GM18873 (cell line): Measurements from ENCODE around the gene CDC42SE2.
"Not testable (repeated sequence)": the region's sequence is repeated elsewhere in the genome, so short reads cannot be mapped to it uniquely, and the experiment has no call there.

Experiments used
- ATAC-seq: cut with Tn5 transposase; IDR thresholded peaks from one replicate; pipeline ENCODE4 v1.9.1; 2021; ENCODE audit warnings: mild to moderate bottlenecking, moderate library complexity, moderate number of reproducible peaks; ENCODE audit not compliant: unreplicated experiment, low FRiP score

The CDC42SE2 gene

DNA sequence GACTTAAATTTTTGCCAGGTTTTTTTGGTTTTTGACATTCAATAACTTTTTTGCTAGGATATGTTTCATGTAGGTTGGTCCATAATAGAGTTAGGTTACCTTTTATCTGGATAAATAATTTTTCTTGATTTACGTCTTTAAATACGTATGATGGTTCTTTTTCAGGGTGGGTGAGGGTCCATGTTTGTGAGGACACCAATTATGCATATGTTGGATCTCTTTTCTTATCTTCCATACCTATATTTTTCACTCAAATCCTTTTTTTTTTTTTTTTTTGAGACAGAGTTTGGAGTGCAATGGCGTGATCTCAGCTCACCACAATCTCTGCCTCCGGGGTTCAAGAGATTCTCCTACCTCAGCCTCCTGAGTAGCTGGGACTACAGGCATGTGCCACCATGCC lies 17.3 kb upstream of the CDC42SE2 start:
- no peak for ATAC-seq

DNA sequence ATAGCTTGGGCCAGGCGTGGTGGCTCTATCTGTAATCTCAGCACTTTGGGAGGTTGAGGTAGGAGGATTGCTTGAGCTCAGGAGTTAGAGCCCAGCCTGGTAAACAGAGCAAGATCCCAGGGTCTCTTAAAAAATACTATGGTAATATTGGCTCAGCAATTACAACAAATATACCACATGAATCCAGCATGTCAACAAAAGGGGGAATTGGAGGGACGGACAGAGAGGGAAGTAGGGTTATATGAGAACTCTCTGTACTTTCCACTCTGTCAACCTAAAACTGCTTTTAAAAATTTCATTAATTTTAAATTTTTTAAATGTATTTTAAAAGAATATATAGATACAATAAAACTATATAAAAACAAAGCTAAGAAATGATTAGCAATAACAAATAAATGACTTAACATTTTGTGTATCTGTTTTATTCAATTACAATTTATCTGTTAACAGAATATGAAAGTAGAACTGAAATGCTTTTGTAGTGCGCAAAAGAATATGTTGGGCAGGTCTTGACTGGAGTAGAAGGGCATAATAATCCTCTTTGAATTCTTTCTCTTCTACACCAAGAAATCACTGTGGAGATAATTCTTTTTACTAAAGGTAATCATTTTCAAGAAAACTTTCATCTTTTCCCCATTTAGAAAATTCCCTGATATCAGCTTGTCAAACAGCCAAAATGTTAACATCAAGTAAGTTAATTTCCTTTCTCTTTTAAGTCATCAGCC lies 12.9 kb upstream of the CDC42SE2 start:
- ATAC-seq: no peak

DNA sequence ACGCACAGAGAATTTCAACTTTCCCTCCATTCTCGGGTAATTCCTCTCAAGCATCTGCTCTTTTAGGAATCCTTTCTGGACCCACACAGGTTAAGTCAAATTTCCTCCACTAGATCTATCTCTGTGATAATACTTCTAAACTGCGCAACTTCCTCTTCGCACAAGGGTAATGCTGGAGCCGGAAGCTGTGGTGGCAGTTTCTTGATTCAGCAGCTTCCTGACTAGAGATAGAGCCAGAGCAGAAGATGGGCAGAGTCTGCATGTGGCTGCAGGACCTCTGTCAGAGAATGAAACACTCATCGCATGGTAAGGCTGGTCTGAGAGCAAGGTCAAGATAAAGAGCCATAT lies 11.1 kb upstream of the CDC42SE2 start:
- peak; percentile 87 for ATAC-seq

DNA sequence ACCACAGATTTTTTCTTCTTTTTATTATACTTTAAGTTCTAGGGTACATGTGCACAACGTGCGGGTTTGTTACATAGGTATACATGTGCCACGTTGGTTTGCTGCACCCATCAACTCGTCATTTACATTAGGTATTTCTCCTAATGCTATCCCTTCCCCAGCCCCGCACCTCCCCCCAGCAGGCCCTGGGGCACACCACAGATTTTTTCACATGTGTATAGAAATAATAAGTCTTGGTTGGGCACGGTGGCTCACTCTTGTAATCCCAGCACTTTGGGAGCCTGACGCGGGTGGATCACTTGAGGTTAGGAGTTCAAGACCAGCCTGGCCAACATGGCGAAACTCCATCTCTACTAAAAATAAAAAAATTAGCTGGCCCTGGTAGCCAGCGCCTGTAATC lies 9.8 kb upstream of the CDC42SE2 start:
- ATAC-seq: not testable (repeated sequence)

DNA sequence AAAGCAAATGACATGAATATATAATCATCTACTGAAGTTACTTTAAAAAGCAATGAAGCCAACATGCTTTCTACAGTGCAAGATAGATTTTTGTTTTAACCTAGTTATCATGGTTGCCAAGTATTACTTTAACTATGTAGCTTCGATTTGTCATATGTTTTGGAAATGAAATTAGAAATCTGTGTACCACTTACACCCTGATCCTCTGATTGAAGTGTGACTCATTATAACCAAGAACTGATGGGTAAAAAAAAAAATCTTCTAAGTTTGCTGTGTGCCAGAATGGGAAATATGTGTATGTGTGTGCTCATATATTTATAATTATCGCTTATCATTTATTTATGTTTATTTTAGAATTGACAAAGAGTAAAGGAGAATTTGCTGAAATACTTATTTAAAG lies 9.1 kb upstream of the CDC42SE2 start:
- no peak for ATAC-seq

DNA sequence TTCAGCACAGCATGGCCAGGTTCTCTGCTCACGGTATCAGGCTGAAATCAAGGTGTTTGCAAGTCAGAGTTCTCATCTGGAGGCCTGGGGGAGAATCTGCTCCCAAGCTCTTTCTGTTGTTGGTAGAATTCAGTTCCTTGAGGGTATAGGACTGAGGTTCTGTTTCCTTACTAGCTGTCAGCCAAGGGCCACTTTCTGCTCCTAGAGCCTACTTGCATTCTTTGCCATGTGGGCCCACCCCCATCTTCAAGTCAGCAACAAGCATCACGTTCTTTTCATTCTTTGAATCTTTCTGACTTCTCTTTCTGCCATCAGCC lies 7.4 kb upstream of the CDC42SE2 start:
- no peak for ATAC-seq

DNA sequence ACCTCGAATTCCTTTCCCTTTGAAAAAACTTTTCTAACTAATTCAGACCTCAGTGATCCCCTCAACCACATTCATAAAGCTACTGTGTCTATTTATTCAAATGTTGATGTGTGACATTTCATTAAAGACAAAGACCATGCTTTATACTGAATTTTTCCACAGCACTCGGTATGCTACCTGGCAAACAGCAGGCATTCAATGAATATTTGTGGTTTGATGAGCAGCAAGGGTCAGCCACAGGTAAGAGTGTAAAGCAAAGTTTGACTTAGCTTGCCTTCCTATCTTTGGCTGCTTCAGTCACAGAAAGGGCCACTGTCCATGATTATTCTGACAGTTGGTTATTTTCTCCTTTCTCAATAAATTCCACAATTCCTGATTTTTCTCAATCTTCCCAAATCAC lies 5.1 kb upstream of the CDC42SE2 start:
- no peak for ATAC-seq

DNA sequence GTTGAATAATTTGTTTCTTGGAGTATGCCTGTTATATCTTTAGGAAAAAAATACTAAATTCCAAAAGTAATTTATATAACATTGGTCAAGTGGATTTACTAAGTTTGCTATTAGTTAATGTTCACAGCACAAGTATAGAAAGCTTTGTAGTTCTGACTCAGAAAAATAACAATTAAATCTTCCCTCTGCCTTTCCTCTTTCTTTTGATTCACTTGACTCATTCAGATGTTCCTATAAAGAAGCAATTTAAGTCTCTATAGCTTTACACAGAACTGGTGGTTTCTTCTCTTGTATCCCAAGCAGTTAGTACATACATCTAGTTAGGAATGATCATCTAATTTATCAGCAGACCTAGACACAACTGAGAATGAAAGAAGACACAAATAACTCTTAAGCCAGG lies 4.5 kb upstream of the CDC42SE2 start:
- ATAC-seq: no peak

DNA sequence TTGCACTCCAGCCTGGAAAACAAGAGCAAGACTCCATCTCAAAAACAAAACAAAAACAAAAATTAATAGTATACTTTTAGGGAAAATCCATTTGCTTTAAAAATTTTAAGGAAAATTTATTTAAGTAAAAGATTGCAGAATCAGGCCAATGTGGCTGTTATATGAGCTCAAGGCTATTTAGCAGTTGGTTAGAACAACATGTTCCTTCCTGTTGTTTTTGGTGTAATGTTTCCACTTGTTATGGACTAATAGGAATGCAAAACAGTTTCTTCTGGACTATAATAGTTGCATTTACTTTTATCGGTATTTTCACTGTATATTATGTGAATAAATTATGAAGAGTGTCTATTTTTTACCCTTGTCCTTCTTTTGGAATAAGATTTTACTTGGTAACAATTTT lies 3.0 kb upstream of the CDC42SE2 start:
- no peak for ATAC-seq

DNA sequence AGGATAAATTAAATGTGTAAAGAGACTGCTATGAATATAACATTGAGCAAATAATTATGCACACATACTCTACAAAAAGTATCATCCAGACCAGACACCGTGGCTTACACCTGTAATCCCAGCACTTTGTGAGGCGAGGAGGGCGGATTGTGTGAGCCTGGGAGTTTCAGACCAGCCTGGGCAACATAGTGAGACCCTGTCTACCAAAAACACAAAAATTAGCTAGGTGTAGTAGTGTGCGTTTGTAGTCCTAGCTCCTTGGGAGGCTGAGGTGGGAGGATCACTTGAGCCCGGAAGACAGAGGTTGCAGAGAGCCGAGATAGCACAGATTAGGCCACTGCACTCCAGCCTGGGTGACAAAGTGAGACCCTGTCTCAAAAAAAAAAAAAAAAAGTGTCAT lies 2.4 kb upstream of the CDC42SE2 start:
- no peak for ATAC-seq

DNA sequence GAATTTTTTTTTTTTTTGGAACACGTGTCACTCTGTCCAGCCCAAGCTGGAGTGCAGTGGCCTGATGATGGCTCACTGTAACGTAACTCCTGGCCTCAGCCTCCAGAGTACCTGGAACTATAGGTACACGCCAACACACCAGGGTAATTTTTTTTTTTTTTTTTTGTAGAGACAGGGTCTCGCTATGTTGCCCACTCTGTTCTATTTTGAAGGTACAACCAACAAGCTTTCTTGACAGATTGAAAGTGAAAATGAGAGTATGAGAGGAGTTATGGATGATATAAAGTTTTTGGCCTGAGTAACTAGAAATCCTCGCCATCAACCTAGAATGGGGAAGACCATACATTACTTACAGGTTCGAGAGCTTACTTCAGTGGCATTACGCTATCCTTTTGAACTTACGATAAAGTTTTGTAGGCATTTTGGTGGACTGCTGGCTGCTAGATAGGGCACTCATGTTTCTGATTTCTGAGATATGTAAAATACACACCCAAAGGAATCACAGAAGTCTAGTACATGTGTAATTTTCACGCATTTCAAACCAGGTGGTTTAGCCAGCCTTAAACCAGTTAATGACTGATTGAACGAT lies 806 bp upstream of the CDC42SE2 start:
- peak; percentile 17 for ATAC-seq

DNA sequence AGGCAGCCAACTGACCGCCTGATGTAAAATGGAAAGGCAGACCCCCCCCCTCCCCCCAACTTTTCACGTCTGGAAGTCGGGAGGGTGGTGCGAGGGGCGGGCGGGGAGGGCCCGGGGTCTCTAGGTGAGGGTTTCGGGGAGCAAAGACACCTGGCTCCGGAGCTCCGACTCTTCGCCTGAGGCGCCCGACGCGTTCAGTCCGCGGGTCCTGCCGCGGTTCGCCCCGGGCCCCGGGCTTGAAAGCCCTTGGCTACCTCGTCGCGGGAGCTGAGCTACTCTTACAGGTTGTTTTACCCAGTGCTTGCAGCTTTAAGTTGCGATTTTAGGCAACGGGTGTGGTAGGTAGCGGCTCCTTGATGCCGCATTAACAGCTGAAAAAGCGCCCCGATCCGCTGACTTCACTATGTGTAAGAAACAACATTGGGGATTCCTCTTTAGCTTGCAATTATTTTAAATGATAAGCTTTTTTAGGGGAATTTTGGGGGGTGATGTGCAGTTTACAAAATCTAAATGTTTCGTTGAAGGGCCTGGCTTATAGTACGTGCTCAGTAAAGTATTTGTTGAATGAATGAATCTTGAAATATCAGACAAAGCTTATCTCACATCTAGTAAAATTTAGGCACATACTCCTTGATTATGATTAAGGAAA lies 722 bp downstream of the CDC42SE2 start:
- ATAC-seq: no peak

DNA sequence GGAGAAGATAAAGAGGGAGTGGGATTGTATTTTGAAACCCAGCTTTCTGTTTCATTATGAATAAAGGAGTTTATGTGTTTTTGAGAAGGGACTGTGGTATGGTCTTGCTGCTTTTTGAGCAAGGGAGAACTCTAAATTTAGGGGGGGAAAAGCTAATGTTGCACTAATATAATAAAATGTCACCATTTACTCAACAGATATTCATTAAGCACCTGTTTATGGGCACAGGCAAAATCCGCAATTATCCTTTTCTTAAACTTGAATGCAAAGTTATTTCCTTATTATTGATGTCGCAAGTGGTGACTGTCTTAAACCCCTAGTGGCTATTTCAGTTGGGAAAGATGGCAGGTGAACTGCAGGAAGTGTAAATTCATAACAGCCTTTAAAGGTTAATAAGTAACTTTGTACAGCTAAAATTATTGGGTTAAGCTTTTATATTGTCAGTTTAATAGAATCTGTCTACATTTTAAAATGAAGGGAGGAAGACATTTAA lies 1.5 kb downstream of the CDC42SE2 start:
- peak; percentile 35 for ATAC-seq

DNA sequence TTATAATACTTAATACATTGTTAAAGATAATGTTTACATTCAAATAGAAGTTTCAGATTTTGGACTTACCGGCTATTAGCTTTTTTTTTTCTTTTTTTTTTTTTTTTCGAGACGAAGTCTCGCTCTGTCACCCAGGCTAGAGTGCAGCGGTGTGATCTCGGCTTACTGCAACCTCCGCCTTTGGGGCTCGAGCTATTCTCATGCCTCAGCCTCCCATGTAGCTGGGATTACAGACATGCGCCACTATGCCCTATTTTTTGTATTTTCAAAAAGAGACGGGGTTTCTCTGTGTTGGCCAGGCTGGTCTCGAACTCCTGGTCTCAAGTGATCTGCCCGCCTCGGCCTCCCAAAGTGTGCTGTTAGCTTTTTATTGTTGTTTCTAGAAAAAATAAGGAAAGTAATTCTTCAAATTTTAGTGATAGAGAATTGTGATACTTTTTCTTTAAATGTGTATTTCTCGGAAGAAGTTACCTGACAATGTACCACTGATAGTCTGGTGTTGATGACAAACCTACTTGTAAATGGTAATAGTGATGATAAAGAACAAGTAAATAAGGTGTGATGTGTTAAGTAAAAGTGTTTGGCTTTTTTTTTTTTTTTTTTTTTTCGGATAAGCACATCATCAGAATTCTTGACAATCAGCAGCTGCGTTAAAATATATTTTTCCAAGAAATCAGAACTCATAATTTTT lies 2.7 kb downstream of the CDC42SE2 start:
- no peak for ATAC-seq

DNA sequence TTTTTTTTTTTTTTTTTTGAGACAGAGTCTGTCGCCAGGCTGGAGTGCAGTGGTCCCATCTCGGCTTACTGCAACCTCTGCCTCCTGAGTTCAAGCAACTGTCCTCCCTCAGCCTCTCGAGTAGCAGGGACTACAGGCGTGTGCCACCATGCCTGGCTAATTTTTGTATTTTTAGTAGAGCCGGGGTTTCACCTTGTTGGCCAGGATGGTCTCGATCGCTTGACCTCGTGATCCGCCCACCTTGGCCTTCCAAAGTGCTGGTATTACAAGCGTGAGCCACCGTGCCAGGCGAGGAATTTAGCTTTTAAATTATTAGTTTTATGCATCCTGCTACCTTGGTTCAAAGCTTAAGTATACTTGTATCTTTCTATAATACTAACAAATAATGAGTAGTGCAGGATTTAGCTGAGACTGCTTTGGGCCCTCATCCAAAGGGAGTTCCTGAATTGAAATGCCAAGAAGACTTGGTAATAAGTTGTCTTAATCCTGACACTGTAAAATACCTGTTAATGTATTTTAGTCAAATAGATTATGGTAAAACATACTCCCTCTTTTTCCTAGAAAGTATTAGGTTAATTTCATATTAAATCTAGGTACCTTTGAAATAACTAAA lies 5.0 kb downstream of the CDC42SE2 start:
- no peak for ATAC-seq

DNA sequence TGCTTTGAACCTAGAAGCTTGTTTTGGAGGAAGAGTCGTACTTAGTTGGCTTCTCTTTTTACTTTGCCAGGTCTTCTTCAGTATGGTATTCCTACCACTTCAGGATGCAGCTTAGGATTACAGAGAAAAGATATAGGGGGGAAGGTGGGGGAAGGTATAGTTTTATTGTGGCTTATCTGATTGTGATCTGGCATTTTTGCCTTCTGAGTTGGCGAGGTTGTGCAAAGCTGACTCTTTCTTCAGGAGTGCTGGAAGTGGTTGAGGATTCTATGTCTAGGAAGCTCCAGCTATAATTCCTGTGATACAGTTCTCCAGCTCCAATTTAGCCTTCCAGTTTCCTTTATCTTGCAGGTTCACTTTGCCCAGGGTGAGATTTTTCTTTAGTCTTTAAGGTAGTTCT lies 7.0 kb downstream of the CDC42SE2 start:
- no peak for ATAC-seq

DNA sequence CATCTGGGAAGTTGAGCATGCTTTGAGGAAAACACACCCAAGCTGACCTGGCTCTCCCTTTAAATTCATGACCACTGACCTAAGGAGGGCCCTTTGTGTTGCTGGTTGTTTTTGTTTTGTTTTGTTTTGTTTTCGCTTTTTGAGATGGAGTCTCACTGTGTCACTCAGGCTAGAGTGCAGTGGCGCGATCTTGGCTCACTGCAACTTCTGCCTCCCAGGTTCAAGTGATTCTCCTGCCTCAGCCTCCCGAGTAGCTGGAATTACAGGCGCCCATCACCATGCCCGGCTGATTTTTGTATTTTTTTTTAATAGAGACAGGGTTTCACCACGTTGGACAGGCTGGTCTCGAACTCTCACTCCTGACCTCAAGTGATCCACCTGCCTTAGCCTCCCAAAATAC lies 8.0 kb downstream of the CDC42SE2 start:
- not testable (repeated sequence) for ATAC-seq

DNA sequence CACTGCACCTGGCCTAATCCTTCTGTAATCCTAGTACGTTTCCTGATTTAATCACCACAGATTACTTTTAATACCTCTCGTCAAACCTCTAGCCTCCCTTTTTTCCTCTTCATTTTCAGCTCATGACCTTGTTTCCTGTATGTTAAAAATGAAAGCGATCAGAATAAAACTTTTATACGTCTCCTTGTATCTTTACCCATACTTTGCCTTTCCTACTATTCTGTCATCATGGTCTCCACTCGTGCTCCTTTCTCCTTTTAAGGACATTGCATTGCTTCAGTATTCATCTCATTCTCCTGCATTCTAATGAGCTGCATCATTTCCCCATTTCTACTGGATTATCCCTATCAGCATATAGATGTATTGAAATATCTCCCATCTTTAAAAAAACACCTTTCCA lies 8.5 kb downstream of the CDC42SE2 start:
- no peak for ATAC-seq

DNA sequence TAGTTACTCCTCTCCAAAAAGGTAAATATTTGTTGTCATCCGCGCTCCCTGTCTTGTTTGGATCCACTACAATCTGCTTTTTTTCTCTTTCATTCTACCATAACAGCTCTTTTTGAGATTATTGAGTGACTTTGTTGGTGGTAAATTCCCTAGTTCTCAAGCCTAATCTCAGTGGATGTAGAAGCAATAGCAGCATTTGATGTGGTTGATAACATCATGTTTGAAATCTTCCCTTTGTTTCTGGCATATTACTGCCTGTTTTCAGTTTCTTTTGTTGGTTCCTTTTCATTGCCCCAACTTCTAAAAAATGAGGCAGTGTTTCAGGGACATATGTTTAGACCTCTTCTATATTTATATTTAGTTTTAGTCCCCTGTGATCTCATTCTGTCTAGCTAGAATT lies 8.9 kb downstream of the CDC42SE2 start:
- ATAC-seq: no peak

DNA sequence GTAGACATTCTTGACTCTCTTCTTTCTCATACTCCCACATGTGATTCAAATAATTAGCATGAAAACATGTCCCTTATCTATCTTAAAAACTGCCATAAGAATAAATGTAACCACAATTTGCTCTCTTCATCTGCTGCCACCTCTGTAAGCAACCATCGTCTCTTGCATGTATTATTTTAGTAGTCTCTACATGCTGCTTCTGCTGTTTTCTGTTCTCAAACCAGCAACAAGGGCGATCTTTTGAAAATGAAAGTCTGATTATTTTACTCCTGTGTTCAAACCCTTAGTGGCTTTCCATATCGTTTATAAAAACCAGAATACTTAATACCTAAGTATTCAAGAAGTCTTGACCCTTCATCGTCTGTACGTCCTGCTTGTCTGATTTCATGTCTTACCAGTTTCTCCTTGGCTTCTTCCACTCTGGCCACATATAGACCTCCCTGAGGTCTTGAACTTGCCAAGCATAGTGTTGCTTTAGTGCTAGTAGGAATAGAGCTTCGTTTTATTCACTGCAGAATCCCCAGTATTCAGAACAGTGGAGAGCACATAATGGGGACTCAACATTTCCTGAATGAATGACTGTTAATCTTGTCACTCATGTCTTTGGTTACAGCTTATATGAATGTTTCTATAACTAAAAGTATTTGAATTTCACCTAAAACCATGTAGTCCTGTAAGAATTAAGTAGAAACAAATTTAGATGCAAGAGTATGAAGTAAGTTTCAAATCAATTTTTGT lies 10.6 kb downstream of the CDC42SE2 start:
- ATAC-seq: no peak
